H54 (cell line): ENCODE results near the gene PYGB.

Experiments used
- DNase-seq: peaks from one replicate; pipeline ENCODE4 v3.0.0; 2011; ENCODE audit warnings: low spot score, mixed read lengths; ENCODE audit not compliant: insufficient read length
- FAIRE-seq: peaks from 3 replicates; lab custom pipeline; 2011; peaks lifted over from hg19 to GRCh38; lab: Jason Lieb, UNC
- POLR2A ChIP-seq: IDR thresholded peaks from 2 replicates; pipeline ENCODE4 v1.6.1; 2011; ENCODE audit warnings: low read depth, mild to moderate bottlenecking, low read length

PYGB gene

GRCh38 chr20:25209911-25210310 is 38.0 kb upstream of the PYGB start:
- TF ChIP-seq POLR2A, result no peak
- no peak for DNase-seq
- no peak for FAIRE-seq

- TF ChIP-seq POLR2A, result no peak
- FAIRE-seq, result no peak
- DNase-seq, result no peak
Observed at GRCh38 chr20:25211273-25211672, 36.6 kb upstream of the PYGB start.

GRCh38 chr20:25212242-25212641 is 35.6 kb upstream of the PYGB start:
- no peak for FAIRE-seq
- TF ChIP-seq POLR2A, result no peak
- DNase-seq, result no peak

GRCh38 chr20:25213566-25214425 is 34.1 kb upstream of the PYGB start:
- no peak for TF ChIP-seq POLR2A
- FAIRE-seq (no peak), DNase-seq (no peak)

- FAIRE-seq (no peak), DNase-seq (no peak)
- TF ChIP-seq POLR2A, result no peak
Observed at GRCh38 chr20:25214426-25214790, 33.5 kb upstream of the PYGB start.

GRCh38 chr20:25214819-25215218 is 33.1 kb upstream of the PYGB start:
- no peak for FAIRE-seq
- no peak for TF ChIP-seq POLR2A
- DNase-seq, result no peak

- FAIRE-seq, result no peak
- no peak for TF ChIP-seq POLR2A
- DNase-seq, result no peak
Observed at GRCh38 chr20:25215521-25215920, 32.4 kb upstream of the PYGB start.

- TF ChIP-seq POLR2A, result no peak
- no peak for DNase-seq
- FAIRE-seq, result no peak
Observed at GRCh38 chr20:25216199-25216945, 31.5 kb upstream of the PYGB start.

GRCh38 chr20:25217161-25218108 is 30.4 kb upstream of the PYGB start:
- no peak for DNase-seq
- no peak for FAIRE-seq
- TF ChIP-seq POLR2A, result no peak

- TF ChIP-seq POLR2A, result no peak
- no peak for DNase-seq
- no peak for FAIRE-seq
Observed at GRCh38 chr20:25218109-25218486, 29.8 kb upstream of the PYGB start.

- DNase-seq, result no peak
Observed at GRCh38 chr20:25218492-25218891, 29.4 kb upstream of the PYGB start.

GRCh38 chr20:25219365-25219764 is 28.5 kb upstream of the PYGB start:
- no peak for TF ChIP-seq POLR2A
- no peak for DNase-seq
- FAIRE-seq, result no peak

More at GRCh38 chr20:25218492-25218891, 29.4 kb upstream of the PYGB start:
- TF ChIP-seq POLR2A, result no peak
- FAIRE-seq, result no peak

GRCh38 chr20:25220021-25220730 is 27.7 kb upstream of the PYGB start:
- FAIRE-seq, result no peak
- no peak for DNase-seq
- no peak for TF ChIP-seq POLR2A
